K562 (cell line): Measurements from ENCODE around the gene RPL11. TPM values are rescaled to one million over a fixed set of nuclear protein-coding genes. Genes with fewer than 3 reads are reported as not detected.

Source experiments
- ATF6 ChIP-seq: sonication (generic); formaldehyde crosslinking; IDR thresholded peaks from 2 replicates; pipeline ENCODE4 v1.4.0; 2020; ENCODE audit warnings: mild to moderate bottlenecking, missing genetic modification reagents
- EHMT2 ChIP-seq: fragments of 450-650 bp; IDR thresholded peaks from 2 replicates; pipeline ENCODE4 v1.6.1; 2018; ENCODE audit warnings: antibody characterized with exemption
- ETS1 ChIP-seq: conservative IDR thresholded peaks from 2 replicates; pipeline ENCODE4 v1.6.1; 2011; ENCODE audit warnings: low read depth, mild to moderate bottlenecking, low read length; ENCODE audit not compliant: control insufficient read depth
- FIP1L1 ChIP-seq: fragments of 200-400 bp; formaldehyde crosslinking; IDR thresholded peaks from 2 replicates; pipeline ENCODE4 v1.6.1; 2018; ENCODE audit warnings: mild to moderate bottlenecking, low read depth, low read length; ENCODE audit not compliant: poor library complexity, severe bottlenecking
- GTF2F1 ChIP-seq: IDR thresholded peaks from 2 replicates; pipeline ENCODE4 v1.6.1; 2011; ENCODE audit warnings: low read depth, low read length, improper control_type of control experiment
- KLF13 ChIP-seq: fragments of 450-650 bp; IDR thresholded peaks from 2 replicates; pipeline ENCODE4 v1.6.1; 2016; ENCODE audit warnings: missing genetic modification characterization, low read depth, mild to moderate bottlenecking, missing compliant biosample characterization, moderate library complexity, borderline replicate concordance
- SAFB ChIP-seq: fragments of 200-400 bp; formaldehyde crosslinking; IDR thresholded peaks from 2 replicates; pipeline ENCODE4 v1.6.1; 2017; ENCODE audit warnings: low read depth, low read length, borderline replicate concordance
- ZEB2 ChIP-seq: fragments of 450-650 bp; IDR thresholded peaks from 2 replicates; pipeline ENCODE4 v1.6.1; 2016
- ZMIZ1 ChIP-seq, 2 experiments: fragments of 150-350 bp in 1 of 2; IDR thresholded peaks; 2 replicates each; pipeline ENCODE4 v1.6.1; 2012 to 2016; ENCODE audit warnings: low read depth in 2 of 2, low read length in 2 of 2, mild to moderate bottlenecking in 1 of 2, moderate library complexity in 1 of 2
- ZNF398 ChIP-seq: fragments of 250-450 bp; sonication (Bioruptor Pico); IDR thresholded peaks from 2 replicates; pipeline ENCODE4 v1.8.0; 2021; ENCODE audit warnings: moderate library complexity, mild to moderate bottlenecking, inconsistent platforms
- ZNF717 ChIP-seq: fragments of 250-450 bp; sonication (Bioruptor Pico); IDR thresholded peaks from 2 replicates; pipeline ENCODE4 v1.5.0; 2021
- ZNF830 ChIP-seq: fragments of 250-450 bp; sonication (Bioruptor Pico); IDR thresholded peaks from 2 replicates; pipeline ENCODE4 v1.5.0; 2021; ENCODE audit warnings: mild to moderate bottlenecking
- polyA plus RNA-seq, 8 experiments: library from polyadenylated mRNA; depleted of rRNA in 4 of 8; stranded (reverse) in 5 of 8; unstranded in 3 of 8; fragments of >200 nt; fragmentation: Nextera tagmentation in 2 of 8; fragmentation: Illumina TruSeq in 1 of 8; extraction: Ambion mirVana in 2 of 8; extraction: Trizol in 1 of 8; gene quantifications; 2 replicates each; pipeline versions ENCODE4 v1.2.1 to v1.2.3, GENCODE V29; 2011 to 2014; ENCODE audit warnings: inconsistent platforms in 1 of 8, missing spikeins in 1 of 8
- total RNA-seq, 7 experiments: library from RNA; depleted of rRNA in 6 of 7; stranded (reverse); fragments of >200 nt in 6 of 7; fragmentation: Illumina TruSeq in 2 of 7; extraction: Trizol in 2 of 7; gene quantifications; 2 replicates each; pipeline versions ENCODE4 v1.2.1 to v1.2.3, GENCODE V29; 2011 to 2021; ENCODE audit warnings: low replicate concordance in 1 of 7
- TF ChIP-seq, protein P1 (sequence below): fragments of 200-800 bp; sonication (Bioruptor generic); IDR thresholded peaks from 2 replicates; pipeline ENCODE4 v1.6.1; 2017; ENCODE audit warnings: missing genetic modification characterization, missing compliant biosample characterization
- TF ChIP-seq, protein P2 (sequence below): sonication (generic); formaldehyde crosslinking; IDR thresholded peaks from 2 replicates; pipeline ENCODE4 v1.9.0; 2022; ENCODE audit warnings: mild to moderate bottlenecking, missing genetic modification reagents
- TF ChIP-seq, protein P3 (sequence below): fragments of 250-450 bp; sonication (Bioruptor Pico); IDR thresholded peaks from 2 replicates; pipeline ENCODE4 v1.9.0; 2021; ENCODE audit warnings: mild to moderate bottlenecking

RPL11 gene
- total and polyA plus RNA-seq, 9 of the 15 experiments (the other 6 are each of a cell fraction or from before 2014, with no cell fraction given): 1,781 to 4,526 (median 3,111) TPM

DNA sequence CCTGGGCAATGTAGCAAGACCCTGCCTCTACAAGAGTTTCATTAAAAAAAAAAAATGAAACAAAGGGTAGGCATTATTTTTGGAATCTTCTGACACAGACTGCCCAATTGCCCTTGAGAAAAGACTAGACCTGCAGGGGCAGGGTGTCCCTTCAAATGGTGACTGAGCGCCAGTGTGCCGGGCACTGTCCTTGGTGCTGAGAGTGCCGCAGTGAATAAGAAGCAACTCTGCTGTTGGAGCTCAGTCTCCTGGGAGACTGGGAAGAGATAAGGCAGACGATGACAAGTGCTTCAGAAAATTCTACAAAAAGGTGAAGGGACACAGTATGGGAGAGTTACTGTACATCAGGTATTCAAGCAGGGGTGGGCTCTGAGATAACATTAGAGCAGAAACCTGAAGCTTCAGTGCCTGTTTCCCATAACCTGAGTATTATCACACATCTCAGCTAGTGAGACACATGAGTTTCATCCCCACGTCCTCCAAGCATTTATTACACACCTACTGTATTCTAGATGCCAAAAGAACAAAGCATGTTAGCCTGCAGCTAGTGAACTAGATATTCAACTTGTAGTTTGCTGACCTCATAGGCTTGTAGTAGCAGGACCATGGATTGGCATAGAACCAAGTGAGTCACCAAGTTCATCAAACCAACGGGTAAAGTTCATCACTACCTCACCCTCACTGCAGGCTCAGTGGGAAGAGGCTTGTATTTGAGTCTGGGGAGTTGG lies 18.4 kb upstream of the RPL11 start (continued):
- TF ChIP-seq ATF6 (CRISPR knock-in tag): peak; percentile 35; the same call in 1 of the 2 replicates
- no peak for TF ChIP-seq ZNF830 (CRISPR knock-in tag)
- TF ChIP-seq FIP1L1: no peak
- no peak for TF ChIP-seq ZEB2
- TF ChIP-seq, protein P1, sequence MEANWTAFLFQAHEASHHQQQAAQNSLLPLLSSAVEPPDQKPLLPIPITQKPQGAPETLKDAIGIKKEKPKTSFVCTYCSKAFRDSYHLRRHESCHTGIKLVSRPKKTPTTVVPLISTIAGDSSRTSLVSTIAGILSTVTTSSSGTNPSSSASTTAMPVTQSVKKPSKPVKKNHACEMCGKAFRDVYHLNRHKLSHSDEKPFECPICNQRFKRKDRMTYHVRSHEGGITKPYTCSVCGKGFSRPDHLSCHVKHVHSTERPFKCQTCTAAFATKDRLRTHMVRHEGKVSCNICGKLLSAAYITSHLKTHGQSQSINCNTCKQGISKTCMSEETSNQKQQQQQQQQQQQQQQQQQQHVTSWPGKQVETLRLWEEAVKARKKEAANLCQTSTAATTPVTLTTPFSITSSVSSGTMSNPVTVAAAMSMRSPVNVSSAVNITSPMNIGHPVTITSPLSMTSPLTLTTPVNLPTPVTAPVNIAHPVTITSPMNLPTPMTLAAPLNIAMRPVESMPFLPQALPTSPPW (CRISPR knock-in tag): peak; percentile 57; the same call in 1 of the 2 replicates
- no peak for TF ChIP-seq SAFB
- TF ChIP-seq GTF2F1: no peak
- TF ChIP-seq, protein P2, sequence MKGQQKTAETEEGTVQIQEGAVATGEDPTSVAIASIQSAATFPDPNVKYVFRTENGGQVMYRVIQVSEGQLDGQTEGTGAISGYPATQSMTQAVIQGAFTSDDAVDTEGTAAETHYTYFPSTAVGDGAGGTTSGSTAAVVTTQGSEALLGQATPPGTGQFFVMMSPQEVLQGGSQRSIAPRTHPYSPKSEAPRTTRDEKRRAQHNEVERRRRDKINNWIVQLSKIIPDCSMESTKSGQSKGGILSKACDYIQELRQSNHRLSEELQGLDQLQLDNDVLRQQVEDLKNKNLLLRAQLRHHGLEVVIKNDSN (CRISPR knock-in tag): no peak
- TF ChIP-seq ETS1: 0 out of 2 replicates have a peak, but pooled peaks have one; percentile 33
- no peak for TF ChIP-seq ZNF398 (CRISPR knock-in tag)
- TF ChIP-seq KLF13: no peak
- TF ChIP-seq, protein P3, sequence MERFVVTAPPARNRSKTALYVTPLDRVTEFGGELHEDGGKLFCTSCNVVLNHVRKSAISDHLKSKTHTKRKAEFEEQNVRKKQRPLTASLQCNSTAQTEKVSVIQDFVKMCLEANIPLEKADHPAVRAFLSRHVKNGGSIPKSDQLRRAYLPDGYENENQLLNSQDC (CRISPR knock-in tag): no peak
- peak; percentile 100 for TF ChIP-seq EHMT2
- TF ChIP-seq ZNF717 (CRISPR knock-in tag): no peak
- no peak for TF ChIP-seq ZMIZ1 (IDR thresholded peaks at IDR 0.05; ENCODE audit: low read depth in 2 of 2, low read length in 2 of 2)
